H1 (cell line): ENCODE measurements around the gene MEX3D. TPM values are rescaled to one million over a fixed set of nuclear protein-coding genes. Genes with fewer than 3 reads are reported as not detected.

ENCODE experiments used
- CHD7 ChIP-seq: fragments of 300-600 bp; sonication (generic); IDR thresholded peaks from 2 replicates; pipeline ENCODE4 v1.7.1; 2012; ENCODE audit warnings: low read length, moderate library complexity, mild to moderate bottlenecking, inconsistent platforms; ENCODE audit not compliant: insufficient replicate concordance
- PHF8 ChIP-seq: fragments of 200-600 bp; sonication (generic); conservative IDR thresholded peaks from 2 replicates; pipeline ENCODE4 v1.7.1; 2012; ENCODE audit warnings: low read depth, mild to moderate bottlenecking, inconsistent platforms, low read length, moderate library complexity
- polyA plus RNA-seq, 7 experiments: library from polyadenylated mRNA; depleted of rRNA in 3 of 7; stranded (reverse) in 5 of 7; unstranded in 2 of 7; fragments of >200 nt in 5 of 7; fragments of 200-250 nt in 2 of 7; gene quantifications; 1 replicate in 5 of 7; 2 replicates in 1 of 7; 4 replicates in 1 of 7; pipeline versions ENCODE4 v1.2.1 to v1.2.3, GENCODE V29; 2011 to 2013; ENCODE audit warnings: missing spikeins in 2 of 7, mixed read lengths in 2 of 7
- total RNA-seq: library from RNA; stranded (reverse); fragmentation: NEBNext Ultra II Directional; extraction: Animal tissue kit (Norgen Biotek cat#: 25700); gene quantifications from 2 replicates; pipeline ENCODE4 v1.2.1, GENCODE V29; 2021

Gene MEX3D
- total and polyA plus RNA-seq, 2 of the 8 experiments (the other 6 are each of a cell fraction or from before 2014, with no cell fraction given): 20.8 to 78.8 TPM

GRCh38 chr19:1616396-1616795 is 48.3 kb upstream of the MEX3D start (continued):
- TF ChIP-seq CHD7: no peak
- no peak for TF ChIP-seq PHF8
